ENCODE data around the gene OR52A5.
A peak's percentile ranks its signal among the peaks of the same experiment; 100 is the strongest.
"Not testable (repeated sequence)": the region's sequence is repeated elsewhere in the genome, so short reads cannot be mapped to it uniquely, and the experiment has no call there.

The OR52A5 gene

GRCh38 chr11:5137996-5138395, at the start of gene OR52A5:
TSS of gene OR52A5 (minus strand) at chr11:5138356. CDS start at chr11:5132642, 5,714 bp downstream.
- DNase-seq = no peak

GRCh38 chr11:5178046-5178837, 40.1 kb upstream of the OR52A5 start:
- DNase-seq = no peak

GRCh38 chr11:5174934-5175333, 36.8 kb upstream of the OR52A5 start:
- no peak for DNase-seq

GRCh38 chr11:5171856-5172255, 33.7 kb upstream of the OR52A5 start:
- DNase-seq = no peak

- DNase-seq = not testable (repeated sequence)
Measured at GRCh38 chr11:5165898-5166297, 27.7 kb upstream of the OR52A5 start.

- not testable (repeated sequence) for DNase-seq
Measured at GRCh38 chr11:5164807-5165206, 26.7 kb upstream of the OR52A5 start.

- not testable (repeated sequence) for DNase-seq
Measured at GRCh38 chr11:5161045-5161444, 22.9 kb upstream of the OR52A5 start.

GRCh38 chr11:5160217-5160616, 22.1 kb upstream of the OR52A5 start:
- DNase-seq = not testable (repeated sequence)

- no peak for DNase-seq
Measured at GRCh38 chr11:5159806-5160205, 21.6 kb upstream of the OR52A5 start.

- DNase-seq = no peak
Measured at GRCh38 chr11:5154657-5155056, 16.5 kb upstream of the OR52A5 start, which contains the start of gene OR52A1. TSS of gene OR52A1 (minus strand) at chr11:5154757. CDS start at chr11:5152369, 2,388 bp downstream.

- no peak for DNase-seq
Measured at GRCh38 chr11:5153574-5154431, 15.6 kb upstream of the OR52A5 start.

GRCh38 chr11:5151713-5152153, 13.6 kb upstream of the OR52A5 start:
- DNase-seq = no peak

GRCh38 chr11:5144206-5144605, 6.0 kb upstream of the OR52A5 start:
- DNase-seq = not testable (repeated sequence)

GRCh38 chr11:5137014-5137413, 1.1 kb downstream of the OR52A5 start:
- no peak for DNase-seq

GRCh38 chr11:5136261-5136660, 1.9 kb downstream of the OR52A5 start:
- DNase-seq = no peak

GRCh38 chr11:5131584-5132335, 6.4 kb downstream of the OR52A5 start:
- no peak for DNase-seq

- DNase-seq = no peak
Measured at GRCh38 chr11:5129457-5129877, 8.7 kb downstream of the OR52A5 start.

- DNase-seq = no peak
Measured at GRCh38 chr11:5124891-5125620, 13.1 kb downstream of the OR52A5 start.

GRCh38 chr11:5123802-5124521, 14.2 kb downstream of the OR52A5 start:
- DNase-seq = peak; percentile 36 to 48

- no peak for DNase-seq
Measured at GRCh38 chr11:5118893-5119292, 19.3 kb downstream of the OR52A5 start.

GRCh38 chr11:5117588-5117987, 20.6 kb downstream of the OR52A5 start:
- DNase-seq = no peak
